SHP77 treated with DMSO at 0.1 percent for 48 hours (cell line): Measurements from ENCODE around the gene HOXA7.

Experiments
- DNase-seq: peaks from one replicate; lab custom pipeline; 2025; lab: John Stamatoyannopoulos, UW

The HOXA7 gene

GRCh38 chr7:27147199-27148030 lies 9.1 kb downstream of the HOXA7 start, which contains the start of gene HOXA6:
Gene HOXA6, minus strand, starts transcription at chr7:27147774. Its CDS starts 25 bp downstream, at chr7:27147749.
- DNase-seq: no peak

GRCh38 chr7:27146491-27147198 lies 9.8 kb downstream of the HOXA7 start:
- DNase-seq: no peak

- DNase-seq: no peak
Observed at GRCh38 chr7:27145914-27146412, 10.5 kb downstream of the HOXA7 start.

- DNase-seq: no peak
Observed at GRCh38 chr7:27145165-27145913, 11.1 kb downstream of the HOXA7 start.

- no peak for DNase-seq
Observed at GRCh38 chr7:27144781-27145164, 11.7 kb downstream of the HOXA7 start.

- DNase-seq: no peak
Observed at GRCh38 chr7:27143950-27144780, 12.3 kb downstream of the HOXA7 start.

- no peak for DNase-seq
Observed at GRCh38 chr7:27143023-27143949, 13.2 kb downstream of the HOXA7 start, which contains the start of gene HOXA5. Gene HOXA5, minus strand, starts transcription at chr7:27143681. Its CDS starts 74 bp downstream, at chr7:27143607.

- DNase-seq: no peak
Observed at GRCh38 chr7:27142580-27143022, 13.9 kb downstream of the HOXA7 start.

GRCh38 chr7:27141923-27142579 lies 14.4 kb downstream of the HOXA7 start:
- no peak for DNase-seq

GRCh38 chr7:27141137-27141922 lies 15.1 kb downstream of the HOXA7 start:
- DNase-seq: no peak

GRCh38 chr7:27140126-27140857 lies 16.2 kb downstream of the HOXA7 start:
- no peak for DNase-seq

GRCh38 chr7:27139334-27140125 lies 16.9 kb downstream of the HOXA7 start:
- DNase-seq: no peak

- no peak for DNase-seq
Observed at GRCh38 chr7:27138985-27139333, 17.5 kb downstream of the HOXA7 start.

GRCh38 chr7:27138472-27138871 lies 18.0 kb downstream of the HOXA7 start:
- no peak for DNase-seq

GRCh38 chr7:27137640-27138315 lies 18.7 kb downstream of the HOXA7 start:
- DNase-seq: no peak

- no peak for DNase-seq
Observed at GRCh38 chr7:27134392-27134791, 22.1 kb downstream of the HOXA7 start.
